Measurements from ENCODE around the gene ACER3. TPM values are rescaled to one million over a fixed set of nuclear protein-coding genes. Genes with fewer than 3 reads are reported as not detected.
A peak's percentile ranks its signal among the peaks of the same experiment; 100 is the strongest.
"Not testable (repeated sequence)": the region's sequence is repeated elsewhere in the genome, so short reads cannot be mapped to it uniquely, and the experiment has no call there.

Gene ACER3
- total RNA-seq, 1 experiment from 2014 or later: 13.7 TPM

GRCh38 chr11:77047007-77047927 is 186.5 kb downstream of the ACER3 start:
- POLR2A ChIA-PET: interaction anchor here (0.6 to 1.5 kb wide), 7 partner anchors 23 to 855 kb away, joined by 3 to 8 read pairs (median 3); no protein-coding TSS in a partner anchor
- peak overlapping the region; percentile 51 for H3K4me3 Mint-ChIP-seq
- DNase-seq (ENCODE audit: low spot score) (peak; percentile 61), ATAC-seq (peak; percentile 80)
- 0 out of 2 replicates have a peak, but pooled peaks have one; percentile 44 for TF ChIP-seq GTF2I (CRISPR knock-in tag; conservative IDR thresholded peaks at IDR 0.05)
- TF ChIP-seq JUN (CRISPR knock-in tag; IDR thresholded peaks at IDR 0.05): no peak
- no peak for TF ChIP-seq NR2C2 (CRISPR knock-in tag; IDR thresholded peaks at IDR 0.05)
- no peak for TF ChIP-seq PREB (CRISPR knock-in tag; IDR thresholded peaks at IDR 0.05; ENCODE audit: borderline replicate concordance)
- no peak for TF ChIP-seq SMAD3 (CRISPR knock-in tag; IDR thresholded peaks at IDR 0.05; ENCODE audit: borderline replicate concordance)
- TF ChIP-seq STAT6 (CRISPR knock-in tag; conservative IDR thresholded peaks at IDR 0.05; ENCODE audit: low read depth): no peak
- CTCF ChIA-PET: interaction anchor here (0.6 to 2.8 kb wide), 56 partner anchors 7 to 1888 kb away, joined by 3 to 102 read pairs (median 4); partner anchors contain the start of genes B3GNT6, CAPN5, MYO7A and OMP
- H3K27me3 Mint-ChIP-seq (ENCODE audit: low read depth): peaks cover 16% of the 10 kb centered on the region
- H3K36me3 Mint-ChIP-seq: no peaks in the 10 kb centered on the region
- H3K27ac Mint-ChIP-seq: peak overlapping the region; percentile 52
- 0 out of 2 replicates have a peak, but pooled peaks cover 3% of the 10 kb centered on the region for H3K9me3 Mint-ChIP-seq
- peaks cover 14% of the 10 kb centered on the region for H3K4me1 Mint-ChIP-seq

- CTCF ChIA-PET: interaction anchor here (0.6 to 8.5 kb wide), 38 partner anchors 8 to 664 kb away, joined by 3 to 102 read pairs (median 4); partner anchors contain the start of genes B3GNT6, CAPN5, MYO7A and OMP
- H3K36me3 Mint-ChIP-seq: not testable (repeated sequence)
Measured at GRCh38 chr11:77047928-77048446, 187.3 kb downstream of the ACER3 start.

GRCh38 chr11:77049026-77049425 is 188.3 kb downstream of the ACER3 start:
- peaks cover 10% of the 10 kb centered on the region for H3K4me1 Mint-ChIP-seq
- H3K9me3 Mint-ChIP-seq: peaks cover 15% of the 10 kb centered on the region
- peaks cover 5% of the 10 kb centered on the region; the same call in 1 of the 2 replicates for H3K36me3 Mint-ChIP-seq
- H3K27ac Mint-ChIP-seq: no peak overlapping the region
- CTCF ChIA-PET: interaction anchor here (0.7 to 8.5 kb wide), 8 partner anchors 9 to 149 kb away, joined by 3 to 51 read pairs (median 6); no protein-coding TSS in a partner anchor
- POLR2A ChIA-PET: no interaction called here
- no peak for DNase-seq (ENCODE audit: low spot score)
- no peak overlapping the region for H3K4me3 Mint-ChIP-seq
- peaks cover 11% of the 10 kb centered on the region for H3K27me3 Mint-ChIP-seq (ENCODE audit: low read depth)
- no peak for ATAC-seq
- TF ChIP-seq NFYB (CRISPR knock-in tag; conservative IDR thresholded peaks at IDR 0.05; ENCODE audit: low read depth): no peak
- TF ChIP-seq ATF3 (CRISPR knock-in tag; conservative IDR thresholded peaks at IDR 0.05): no peak
- TF ChIP-seq TEAD1 (CRISPR knock-in tag; IDR thresholded peaks at IDR 0.05): no peak
- no peak for TF ChIP-seq E2F1 (CRISPR knock-in tag; IDR thresholded peaks at IDR 0.05)
- no peak for TF ChIP-seq AR (CRISPR knock-in tag; IDR thresholded peaks at IDR 0.05)

More at GRCh38 chr11:77047928-77048446, 187.3 kb downstream of the ACER3 start:
- not testable (repeated sequence) for DNase-seq (ENCODE audit: low spot score); H3K4me3 Mint-ChIP-seq; H3K9me3 Mint-ChIP-seq; ATAC-seq; H3K27ac Mint-ChIP-seq
- Mint-ChIP-seq H3K4me1 (peaks cover 14% of the 10 kb centered on the region), H3K27me3 (ENCODE audit: low read depth) (peaks cover 11% of the 10 kb centered on the region)
- POLR2A ChIA-PET: interaction anchor here (0.6 to 1.5 kb wide), 3 partner anchors 43 to 128 kb away, joined by 3 to 7 read pairs (median 3); no protein-coding TSS in a partner anchor
- TF ChIP-seq CTCF (IDR thresholded peaks at IDR 0.05): peak; percentile 52; the same call in 1 of the 2 replicates
- peak; percentile 83 for TF ChIP-seq GTF2I (CRISPR knock-in tag; conservative IDR thresholded peaks at IDR 0.05)

Measured in WTC11 (cell line).